ENCODE data around the gene CBX3. TPM values are rescaled to one million over a fixed set of nuclear protein-coding genes. Genes with fewer than 3 reads are reported as not detected.
"Not testable (repeated sequence)": the region's sequence is repeated elsewhere in the genome, so short reads cannot be mapped to it uniquely, and the experiment has no call there.

CBX3 gene
- 48.0 TPM for total RNA-seq

- Histone ChIP-seq H3K36me3 (ENCODE audit: control insufficient read depth in 3 of 3, insufficient read depth in 3 of 3, low read length in 3 of 3) (peaks cover 8 to 24% (median 15%) of the 10 kb centered on the region in 3 donors), H3K4me3 (ENCODE audit: low read length in 3 of 3) (peak within 1 kb of the TSS; percentile 100), H3K27ac (ENCODE audit: low read depth, low read length) (peak within 1 kb of the TSS; percentile 100), H3K4me1 (ENCODE audit: control insufficient read depth in 3 of 3, insufficient read depth in 3 of 3, low read length in 3 of 3) (peaks cover 19 to 37% (median 24%) of the 10 kb centered on the region in 3 donors), H3K9ac (ENCODE audit: low read depth in 1 of 3, low read length in 3 of 3) (peak within 1 kb of the TSS; percentile 100), H3K9me3 (ENCODE audit: control insufficient read depth in 3 of 3, low read length in 3 of 3) (no peaks in the 10 kb centered on the region), H3K27me3 (ENCODE audit: control insufficient read depth in 3 of 3, insufficient read depth in 3 of 3, low read length in 3 of 3) (no peaks in the 10 kb centered on the region)
Observed at GRCh38 chr7:26201247-26202018, at the start of gene CBX3. Gene CBX3, plus strand, starts transcription at chr7:26201745. Its CDS starts 1,254 bp downstream, at chr7:26202999.

DNA sequence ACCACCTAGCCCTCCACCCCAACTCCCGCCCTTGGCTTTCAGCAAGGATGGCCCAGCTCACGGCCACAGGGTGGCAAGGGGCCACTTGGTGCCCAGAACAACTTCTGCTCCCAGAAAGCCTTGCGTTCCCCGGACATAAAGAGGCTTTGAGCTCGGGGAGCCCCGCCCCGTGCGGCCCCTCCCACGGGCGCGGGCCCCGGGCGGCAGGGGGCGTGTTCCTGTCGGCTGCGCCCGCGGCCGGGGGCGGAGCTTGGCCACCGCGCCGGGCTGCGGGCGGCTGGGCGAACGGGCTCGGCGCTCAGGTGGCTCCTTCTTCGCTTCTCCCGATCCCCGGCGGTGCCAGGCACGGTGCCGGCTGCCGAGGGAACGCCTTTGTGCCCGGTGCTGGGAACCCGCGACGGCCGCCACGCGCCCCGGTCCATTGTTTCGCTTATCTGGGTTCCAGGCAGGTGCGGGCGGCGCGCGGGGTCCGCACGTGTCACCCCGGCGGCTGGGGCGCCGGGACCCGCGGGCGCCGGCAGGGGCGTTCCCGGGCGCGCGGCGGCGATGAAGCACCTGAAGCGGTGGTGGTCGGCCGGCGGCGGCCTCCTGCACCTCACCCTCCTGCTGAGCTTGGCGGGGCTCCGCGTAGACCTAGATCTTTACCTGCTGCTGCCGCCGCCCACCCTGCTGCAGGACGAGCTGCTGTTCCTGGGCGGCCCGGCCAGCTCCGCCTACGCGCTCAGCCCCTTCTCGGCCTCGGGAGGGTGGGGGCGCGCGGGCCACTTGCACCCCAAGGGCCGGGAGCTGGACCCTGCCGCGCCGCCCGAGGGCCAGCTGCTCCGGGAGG lies 49.4 kb upstream of the CBX3 start, which contains the start of gene NFE2L3:
TSS of gene NFE2L3 (plus strand) at position 246 of the 829 bp plus-strand sequence. CDS start at position 547, 301 bp downstream.
- H3K36me3 ChIP-seq (ENCODE audit: control insufficient read depth in 3 of 3, insufficient read depth in 3 of 3, low read length in 3 of 3), result no peaks in the 10 kb centered on the region
- no peaks in the 10 kb centered on the region for H3K9me3 ChIP-seq (ENCODE audit: control insufficient read depth in 3 of 3, low read length in 3 of 3)
- H3K4me1 ChIP-seq (ENCODE audit: control insufficient read depth in 3 of 3, insufficient read depth in 3 of 3, low read length in 3 of 3), result peaks cover 0 to 8% (median 5%) of the 10 kb centered on the region in 3 donors
- H3K4me3 ChIP-seq (ENCODE audit: low read length in 3 of 3), result peak within 1 kb of the TSS; percentile 60 to 67 (median 66)
- H3K9ac ChIP-seq (ENCODE audit: low read depth in 1 of 3, low read length in 3 of 3), result peak within 1 kb of the TSS in 2 of 3 donors; percentile 14 to 57
- no peak within 1 kb of the TSS for H3K27ac ChIP-seq (ENCODE audit: low read depth, low read length)
- H3K27me3 ChIP-seq (ENCODE audit: control insufficient read depth in 3 of 3, insufficient read depth in 3 of 3, low read length in 3 of 3), result peaks cover 29 to 53% (median 43%) of the 10 kb centered on the region in 3 donors

GRCh38 chr7:26152782-26153240 lies 48.7 kb upstream of the CBX3 start:
- H3K36me3 ChIP-seq (ENCODE audit: control insufficient read depth in 3 of 3, insufficient read depth in 3 of 3, low read length in 3 of 3); H3K4me1 ChIP-seq (ENCODE audit: control insufficient read depth in 3 of 3, insufficient read depth in 3 of 3, low read length in 3 of 3); H3K9me3 ChIP-seq (ENCODE audit: control insufficient read depth in 3 of 3, low read length in 3 of 3); H3K27ac ChIP-seq (ENCODE audit: low read depth, low read length): not testable (repeated sequence)
- H3K4me3 ChIP-seq (ENCODE audit: low read length in 3 of 3), result peak overlapping the region; percentile 32 to 60 (median 60)
- peaks cover 29 to 53% (median 43%) of the 10 kb centered on the region in 3 donors for H3K27me3 ChIP-seq (ENCODE audit: control insufficient read depth in 3 of 3, insufficient read depth in 3 of 3, low read length in 3 of 3)
- peak overlapping the region in 1 of 3 donors; percentile 3 for H3K9ac ChIP-seq (ENCODE audit: low read depth in 1 of 3, low read length in 3 of 3)

GRCh38 chr7:26153241-26153822 lies 48.2 kb upstream of the CBX3 start:
- Histone ChIP-seq H3K4me1 (ENCODE audit: control insufficient read depth in 3 of 3, insufficient read depth in 3 of 3, low read length in 3 of 3) (peaks cover 0 to 8% (median 5%) of the 10 kb centered on the region in 3 donors), H3K27me3 (ENCODE audit: control insufficient read depth in 3 of 3, insufficient read depth in 3 of 3, low read length in 3 of 3) (peaks cover 29 to 53% (median 43%) of the 10 kb centered on the region in 3 donors), H3K9me3 (ENCODE audit: control insufficient read depth in 3 of 3, low read length in 3 of 3) (no peaks in the 10 kb centered on the region), H3K36me3 (ENCODE audit: control insufficient read depth in 3 of 3, insufficient read depth in 3 of 3, low read length in 3 of 3) (no peaks in the 10 kb centered on the region), H3K9ac (ENCODE audit: low read depth in 1 of 3, low read length in 3 of 3) (peak overlapping the region in 1 of 3 donors; percentile 3), H3K27ac (ENCODE audit: low read depth, low read length) (no peak overlapping the region), H3K4me3 (ENCODE audit: low read length in 3 of 3) (peak overlapping the region; percentile 29 to 54 (median 32))

GRCh38 chr7:26153823-26154783 lies 47.4 kb upstream of the CBX3 start:
- H3K9me3 ChIP-seq (ENCODE audit: control insufficient read depth in 3 of 3, low read length in 3 of 3), result no peaks in the 10 kb centered on the region
- H3K36me3 ChIP-seq (ENCODE audit: control insufficient read depth in 3 of 3, insufficient read depth in 3 of 3, low read length in 3 of 3), result no peaks in the 10 kb centered on the region
- H3K27me3 ChIP-seq (ENCODE audit: control insufficient read depth in 3 of 3, insufficient read depth in 3 of 3, low read length in 3 of 3), result peaks cover 29 to 53% (median 43%) of the 10 kb centered on the region in 3 donors
- H3K4me3 ChIP-seq (ENCODE audit: low read length in 3 of 3), result peak overlapping the region in 1 of 3 donors; percentile 29
- no peak overlapping the region for H3K9ac ChIP-seq (ENCODE audit: low read depth in 1 of 3, low read length in 3 of 3)
- no peak overlapping the region for H3K27ac ChIP-seq (ENCODE audit: low read depth, low read length)
- H3K4me1 ChIP-seq (ENCODE audit: control insufficient read depth in 3 of 3, insufficient read depth in 3 of 3, low read length in 3 of 3), result peaks cover 0 to 8% (median 5%) of the 10 kb centered on the region in 3 donors

- Histone ChIP-seq H3K9ac (ENCODE audit: low read depth in 1 of 3, low read length in 3 of 3) (no peak overlapping the region), H3K9me3 (ENCODE audit: control insufficient read depth in 3 of 3, low read length in 3 of 3) (no peaks in the 10 kb centered on the region), H3K27ac (ENCODE audit: low read depth, low read length) (no peak overlapping the region), H3K4me3 (ENCODE audit: low read length in 3 of 3) (no peak overlapping the region), H3K36me3 (ENCODE audit: control insufficient read depth in 3 of 3, insufficient read depth in 3 of 3, low read length in 3 of 3) (no peaks in the 10 kb centered on the region), H3K27me3 (ENCODE audit: control insufficient read depth in 3 of 3, insufficient read depth in 3 of 3, low read length in 3 of 3) (peaks cover 29 to 52% (median 35%) of the 10 kb centered on the region in 3 donors), H3K4me1 (ENCODE audit: control insufficient read depth in 3 of 3, insufficient read depth in 3 of 3, low read length in 3 of 3) (peaks cover 0 to 8% (median 5%) of the 10 kb centered on the region in 3 donors)
Observed at GRCh38 chr7:26155531-26156375, 45.8 kb upstream of the CBX3 start.

DNA sequence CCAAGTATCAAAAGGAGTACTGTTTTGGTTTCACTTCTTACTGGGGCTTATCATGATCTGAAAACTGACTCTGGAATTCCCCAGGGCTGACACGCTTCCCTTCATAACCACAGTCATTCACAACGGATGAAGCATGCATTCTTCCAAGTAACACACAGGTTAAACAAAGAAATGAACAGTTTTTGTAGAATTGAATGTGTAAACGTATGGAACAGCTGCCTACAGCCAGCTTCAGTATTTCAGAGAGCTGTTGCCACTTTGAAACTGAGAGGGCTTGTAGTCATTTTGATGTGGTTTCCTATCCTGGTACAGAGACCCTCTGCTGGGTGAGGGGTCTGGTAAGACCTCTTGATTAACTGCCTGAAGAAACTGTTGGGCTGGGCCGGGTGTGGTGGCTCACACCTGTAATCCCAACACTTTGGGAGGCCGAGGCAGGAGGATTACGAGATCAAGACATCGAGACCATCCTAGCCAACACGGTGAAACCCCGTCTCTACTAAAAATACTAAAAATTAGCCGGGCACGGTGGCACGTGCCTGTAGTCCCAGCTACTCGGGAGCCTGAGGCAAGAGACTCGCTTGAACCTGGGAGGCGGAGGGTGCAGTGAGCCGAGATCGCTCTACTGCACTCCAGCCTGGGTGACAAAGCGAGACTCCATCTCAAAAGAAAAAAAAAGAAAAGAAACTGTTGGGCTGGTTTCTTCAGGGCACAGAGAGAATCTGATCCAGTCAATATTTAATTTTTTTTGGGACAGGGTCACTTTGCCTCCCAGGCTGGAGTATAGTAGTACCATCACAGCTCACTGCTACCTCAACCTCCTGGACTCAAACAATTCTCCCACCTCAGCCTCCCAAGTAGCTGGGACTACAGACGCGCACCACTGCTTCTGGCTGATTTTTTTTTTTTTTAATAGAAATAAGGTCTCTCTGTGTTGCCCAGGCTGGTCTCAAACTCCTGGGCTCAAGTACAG lies 44.8 kb upstream of the CBX3 start:
- no peak overlapping the region for H3K4me3 ChIP-seq (ENCODE audit: low read length in 3 of 3)
- peak overlapping the region in 1 of 3 donors; percentile 54 for H3K9ac ChIP-seq (ENCODE audit: low read depth in 1 of 3, low read length in 3 of 3)

More for the DNA sequence above, 44.8 kb upstream of the CBX3 start:
- Histone ChIP-seq H3K27me3 (ENCODE audit: control insufficient read depth in 3 of 3, insufficient read depth in 3 of 3, low read length in 3 of 3) (peaks cover 24 to 42% (median 28%) of the 10 kb centered on the region in 3 donors), H3K27ac (ENCODE audit: low read depth, low read length) (no peak overlapping the region), H3K9me3 (ENCODE audit: control insufficient read depth in 3 of 3, low read length in 3 of 3) (no peaks in the 10 kb centered on the region), H3K36me3 (ENCODE audit: control insufficient read depth in 3 of 3, insufficient read depth in 3 of 3, low read length in 3 of 3) (no peaks in the 10 kb centered on the region), H3K4me1 (ENCODE audit: control insufficient read depth in 3 of 3, insufficient read depth in 3 of 3, low read length in 3 of 3) (peaks cover 0 to 8% (median 5%) of the 10 kb centered on the region in 3 donors)
